ENCODE measurements around the gene RBMXL3. TPM values are rescaled to one million over a fixed set of nuclear protein-coding genes. Genes with fewer than 3 reads are reported as not detected.

RBMXL3 gene
- total RNA-seq: not detected in 2 replicates

DNA sequence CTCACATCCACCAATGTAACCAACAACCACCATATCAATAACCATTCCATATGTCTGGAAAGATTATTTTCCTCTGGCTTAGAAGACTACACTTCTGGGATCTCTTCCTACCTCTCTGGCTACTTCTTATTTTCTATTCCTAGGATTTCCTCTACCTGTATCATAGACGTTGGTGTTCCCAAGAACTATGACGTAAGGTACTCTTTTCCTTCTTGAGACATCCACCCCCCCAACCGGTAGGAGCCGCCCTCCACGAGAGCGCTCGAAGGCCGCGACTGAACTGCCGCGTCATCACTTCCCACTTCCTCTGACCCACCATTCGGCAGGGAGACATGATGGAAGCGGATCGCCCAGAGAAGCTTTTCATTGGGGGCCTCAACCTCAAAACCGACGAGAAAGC is at the start of gene RBMXL3:
TSS of gene RBMXL3 (plus strand) at position 301 of the 400 bp plus-strand sequence. CDS start at position 333, 32 bp downstream.

GRCh38 chrX:115233497-115234455 is 44.6 kb downstream of the RBMXL3 start, which contains the start of gene LRCH2:
LRCH2 (minus strand) TSS chrX:115234096; CDS start chrX:115234041, 55 bp downstream.

Other genes with a start within 250 kb of the RBMXL3 start
- gene IL13RA2, start 171.8 kb upstream of the RBMXL3 start, total RNA-seq: 1.5 and 1.9 TPM in 2 replicates
- gene LRCH2, start 44.7 kb downstream of the RBMXL3 start, total RNA-seq: 2.9 and 3.3 TPM in 2 replicates
- not detected in 2 replicates for gene LUZP4, start 100.3 kb downstream of the RBMXL3 start, total RNA-seq

Measured in mammary microvascular endothelial cell (primary cell).